DMS53 treated with DMSO at 0.1 percent for 48 hours (cell line): ENCODE measurements around the gene CXCL9.
"Not testable (repeated sequence)": the region's sequence is repeated elsewhere in the genome, so short reads cannot be mapped to it uniquely, and the experiment has no call there.

Experiments used
- DNase-seq: peaks from one replicate; lab custom pipeline; 2025; ENCODE audit not compliant: unreplicated experiment; lab: John Stamatoyannopoulos, UW

CXCL9 gene

DNA sequence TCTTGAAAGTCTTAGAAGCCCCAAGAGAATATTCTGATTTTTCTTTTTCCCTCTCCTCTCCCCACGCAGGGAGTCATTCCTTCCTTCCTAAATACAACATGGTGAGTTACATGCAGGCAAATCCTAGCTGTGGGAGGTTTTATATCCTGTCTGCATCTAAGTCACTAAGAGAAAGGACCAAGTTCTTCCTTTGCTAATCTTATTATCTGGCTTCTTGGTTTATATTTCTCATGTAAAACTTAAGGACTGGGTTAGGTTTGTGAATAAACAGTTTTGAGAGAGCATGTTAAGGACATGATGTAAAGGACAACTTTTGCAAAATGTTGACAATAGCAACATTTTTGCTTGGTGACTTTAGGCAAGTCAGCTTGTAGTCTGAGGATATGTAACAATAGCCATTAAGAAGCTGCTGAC is 5.1 kb upstream of the CXCL9 start:
- DNase-seq, result no peak

DNA sequence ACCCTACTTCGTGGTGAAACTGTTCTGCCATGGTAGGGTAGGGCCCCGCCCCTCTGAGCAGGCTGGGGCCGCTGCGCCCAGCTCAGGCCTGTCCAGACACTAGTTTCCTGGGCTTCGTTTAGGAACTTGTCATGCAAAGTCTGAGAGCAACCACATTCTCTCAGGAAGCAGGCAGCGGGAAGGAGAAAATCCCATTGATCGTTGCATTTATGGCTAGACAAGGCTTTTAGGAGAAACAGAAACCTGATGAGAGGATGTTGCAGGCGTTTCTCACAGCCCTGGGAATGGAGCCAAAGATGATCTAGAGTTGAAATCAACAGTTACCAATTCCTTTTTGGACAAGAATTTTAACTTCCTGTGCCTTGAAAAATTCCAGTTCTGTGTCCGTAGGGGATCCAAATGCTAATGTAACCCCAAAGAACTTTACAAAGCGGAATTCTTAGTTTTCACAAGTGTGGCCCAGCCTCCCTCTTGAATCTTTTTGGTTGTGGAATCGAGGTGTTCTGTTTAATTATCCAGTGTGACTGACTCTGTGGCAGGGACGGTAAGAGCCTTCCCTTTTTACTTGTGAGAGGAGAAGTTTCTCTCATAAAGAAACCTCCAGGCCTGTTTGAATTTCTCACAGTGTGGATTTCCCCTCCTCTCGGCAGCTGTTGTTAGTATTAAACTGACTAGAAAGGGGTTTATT is 4.5 kb upstream of the CXCL9 start:
- no peak for DNase-seq

DNA sequence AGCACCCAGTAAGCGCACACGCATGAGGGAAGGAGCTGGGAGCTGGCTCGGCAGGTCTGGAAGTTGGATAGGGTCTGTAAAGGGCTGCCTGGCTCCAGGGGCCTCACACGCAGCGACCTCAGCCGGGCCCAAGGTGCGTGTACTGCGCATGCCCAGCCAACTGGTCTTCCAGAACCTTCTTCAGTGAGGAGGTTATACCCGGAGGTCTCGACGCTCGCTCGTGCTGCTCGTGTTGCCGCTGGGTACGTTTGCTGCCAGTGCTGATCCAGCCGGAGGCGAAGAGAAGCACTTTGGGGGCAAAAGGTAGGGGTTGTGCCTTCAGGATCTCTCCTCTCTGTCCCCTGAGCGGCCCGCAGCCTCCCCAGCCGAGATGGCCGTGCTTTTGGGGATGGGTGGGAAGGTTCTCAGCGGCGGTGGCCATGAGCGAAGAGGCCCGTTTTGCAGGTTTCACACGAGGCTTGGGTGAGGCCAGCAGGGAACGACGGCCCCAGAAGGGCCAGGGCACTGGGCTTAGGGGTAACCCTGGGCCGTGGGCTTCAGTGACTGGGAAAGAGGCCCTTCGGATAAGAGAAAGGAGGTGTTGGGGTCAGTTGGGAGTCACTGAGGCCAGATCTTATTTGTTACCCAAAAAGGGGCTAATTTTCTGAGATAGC is 3.8 kb upstream of the CXCL9 start:
- no peak for DNase-seq

DNA sequence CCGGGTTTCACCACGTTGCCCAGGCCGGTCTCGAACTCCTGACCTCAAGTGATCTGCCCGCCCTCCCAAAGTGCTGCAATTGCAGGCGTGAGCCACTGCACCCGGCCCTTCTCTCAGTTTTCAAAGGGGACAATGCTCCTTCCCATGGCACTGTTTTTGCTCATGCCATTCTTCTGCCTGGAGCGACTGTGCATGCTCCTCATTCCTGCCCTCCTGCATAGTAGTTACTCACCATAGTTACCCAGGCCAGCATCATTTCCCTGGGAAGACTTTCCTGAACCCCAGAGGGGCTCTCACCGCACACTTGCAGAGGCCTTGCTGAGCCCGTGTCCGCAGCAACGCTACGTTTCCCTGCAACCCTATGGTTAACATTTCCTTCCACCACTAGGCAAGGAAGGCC is 3.3 kb upstream of the CXCL9 start:
- DNase-seq, result no peak

DNA sequence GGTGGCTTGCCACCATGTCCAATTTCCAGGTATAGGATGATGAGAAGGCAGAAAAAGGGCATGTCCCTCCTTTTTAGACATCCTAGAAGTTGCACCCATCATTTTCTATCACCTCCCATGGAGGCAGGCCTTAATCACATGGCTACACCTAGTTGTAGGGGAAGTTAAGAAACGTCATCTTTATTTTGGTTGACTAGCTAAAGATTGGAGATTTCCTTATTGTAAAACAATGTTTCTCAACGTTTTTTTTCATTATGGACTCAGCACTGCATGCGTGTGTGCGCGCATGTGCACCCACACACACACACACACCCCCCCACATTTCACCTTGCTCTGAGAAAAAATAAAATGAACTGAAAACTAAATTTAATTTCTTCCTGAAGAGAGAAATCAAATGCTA is 2.0 kb upstream of the CXCL9 start:
- DNase-seq, result no peak

DNA sequence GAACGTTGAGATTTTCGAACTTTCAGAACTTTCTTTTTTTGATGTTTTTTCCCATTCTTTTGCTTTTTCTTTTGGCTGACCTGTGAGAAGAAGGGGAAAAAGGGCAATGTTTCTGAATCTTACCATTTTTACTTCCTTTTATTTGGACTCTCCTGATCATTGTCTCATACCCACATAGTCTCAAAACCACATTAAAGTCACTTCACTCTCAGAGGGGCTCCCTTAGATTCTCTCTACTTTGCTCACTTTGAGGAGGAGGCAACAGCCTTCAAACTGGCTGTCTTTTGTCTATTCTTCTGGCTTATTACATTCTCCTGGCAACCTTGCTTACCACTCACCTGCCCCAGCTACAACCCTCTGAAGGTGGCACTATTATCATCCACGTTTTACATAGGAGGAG is 3.7 kb downstream of the CXCL9 start:
- no peak for DNase-seq

DNA sequence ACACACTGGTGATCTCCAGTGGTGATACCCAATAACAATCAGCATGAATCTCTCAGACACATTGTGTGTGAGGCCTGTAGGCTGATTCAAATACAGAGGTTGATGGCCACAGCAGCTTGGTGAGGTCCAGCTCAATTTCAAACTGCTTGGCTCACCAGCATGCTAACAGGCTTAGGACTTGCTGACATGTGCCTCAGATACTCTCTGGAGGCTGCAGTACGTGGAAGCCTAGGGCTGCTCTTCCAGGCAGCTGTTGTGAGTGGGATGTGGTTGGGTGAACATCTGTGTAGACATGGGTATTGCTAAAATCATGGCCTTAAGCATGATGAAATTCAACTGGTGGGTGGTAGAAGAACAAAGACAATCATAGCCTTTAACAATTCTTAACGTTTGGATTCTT is 4.3 kb downstream of the CXCL9 start:
- DNase-seq, result no peak

DNA sequence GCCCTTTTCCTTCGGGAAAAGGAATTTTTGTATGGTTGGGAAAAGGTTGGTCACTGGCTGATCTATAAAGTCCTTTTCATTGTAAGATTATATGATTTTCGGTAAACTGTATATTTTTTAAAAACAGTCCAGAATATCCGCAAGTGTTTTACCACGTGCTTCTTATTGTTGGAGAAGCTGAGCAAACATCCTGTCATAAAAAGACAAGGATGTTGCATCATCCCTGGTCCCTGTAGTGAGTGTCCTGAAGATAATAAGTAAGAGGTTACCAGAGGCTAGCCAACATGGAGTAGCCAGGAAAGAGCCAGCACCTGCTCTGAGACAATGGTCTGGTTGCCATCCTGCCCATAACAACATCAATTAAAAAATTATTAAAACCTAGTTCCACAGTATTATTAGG is 5.1 kb downstream of the CXCL9 start:
- peak; percentile 39 for DNase-seq

DNA sequence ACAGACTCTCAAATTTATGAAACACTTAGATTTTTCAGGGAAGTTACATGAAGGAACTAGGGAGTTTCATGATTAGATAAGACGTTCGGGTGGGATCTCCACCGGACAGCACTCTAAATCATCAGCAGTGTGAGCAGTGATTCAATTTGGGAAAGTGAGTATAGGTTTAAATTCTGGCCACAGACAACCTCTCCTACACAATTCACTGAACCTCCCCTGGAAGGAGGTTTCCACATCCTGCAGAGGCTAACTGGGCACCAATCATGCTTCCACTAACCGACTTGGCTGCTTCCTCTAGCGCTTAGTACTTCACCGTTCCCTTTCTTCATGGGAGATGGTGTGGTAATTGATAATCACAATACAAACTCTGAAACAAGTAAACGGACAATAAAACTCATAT is 5.6 kb downstream of the CXCL9 start:
- no peak for DNase-seq

DNA sequence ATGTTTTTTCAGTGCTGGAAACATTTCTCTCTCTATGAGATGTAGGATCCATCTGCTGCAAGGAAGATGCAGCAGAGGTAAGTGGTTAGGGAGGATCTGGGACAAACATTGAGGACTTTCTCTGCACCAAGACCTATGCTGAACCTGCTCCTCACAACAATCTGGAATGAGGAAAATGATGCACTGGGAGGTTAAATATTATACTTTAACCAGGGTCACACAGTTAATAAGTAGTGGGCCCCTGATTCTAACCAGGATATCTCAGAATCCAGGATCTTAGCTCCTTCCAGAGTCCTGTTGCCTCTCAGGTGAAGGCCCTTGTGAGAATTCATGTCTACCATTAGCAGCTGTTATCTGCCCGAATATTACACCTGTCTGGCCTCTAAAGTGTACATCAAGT is 7.0 kb downstream of the CXCL9 start:
- DNase-seq, result no peak

DNA sequence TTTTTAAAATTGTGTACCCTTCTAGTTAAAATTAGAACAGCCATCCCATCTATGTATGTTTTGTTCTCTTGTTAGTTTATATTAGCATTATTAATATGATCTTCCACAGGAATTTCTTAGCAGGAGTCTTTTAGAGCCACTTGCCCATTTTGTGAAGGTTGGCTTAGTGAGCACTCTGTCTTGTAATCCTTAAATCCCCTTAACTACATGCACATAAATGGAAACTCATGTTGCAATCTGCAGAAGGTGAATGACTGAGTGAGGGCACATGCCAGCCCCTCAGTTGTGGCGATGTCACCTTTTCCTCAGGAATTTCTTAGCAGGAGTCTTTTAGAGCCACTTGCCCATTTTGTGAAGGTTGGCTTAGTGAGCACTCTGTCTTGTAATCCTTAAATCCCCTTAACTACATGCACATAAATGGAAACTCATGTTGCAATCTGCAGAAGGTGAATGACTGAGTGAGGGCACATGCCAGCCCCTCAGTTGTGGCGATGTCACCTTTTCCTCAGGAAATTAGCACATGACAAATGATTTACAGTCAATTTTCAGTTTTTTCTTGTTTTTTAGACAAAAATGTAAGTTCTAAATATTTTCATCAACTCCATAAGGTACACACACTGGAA is 8.7 kb downstream of the CXCL9 start:
- not testable (repeated sequence) for DNase-seq

DNA sequence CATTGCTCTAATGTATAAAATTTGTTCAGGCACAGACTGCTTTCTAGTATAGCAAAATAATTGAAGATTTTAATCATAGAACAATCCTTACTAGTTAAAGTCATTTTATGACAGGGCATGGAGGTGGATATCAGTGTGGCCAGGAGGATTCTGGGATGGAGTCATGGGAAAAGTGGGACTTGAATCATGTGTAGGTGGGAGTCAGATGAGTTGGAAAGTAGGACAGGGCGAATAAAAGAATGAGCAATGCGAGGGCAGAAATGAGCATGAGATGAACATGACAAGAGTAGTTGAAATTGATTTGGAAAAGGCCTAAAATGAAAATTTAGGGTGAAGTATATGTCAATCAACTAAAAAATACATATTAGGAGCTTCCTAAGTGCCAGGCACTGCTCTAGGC is 9.4 kb downstream of the CXCL9 start:
- DNase-seq, result no peak

DNA sequence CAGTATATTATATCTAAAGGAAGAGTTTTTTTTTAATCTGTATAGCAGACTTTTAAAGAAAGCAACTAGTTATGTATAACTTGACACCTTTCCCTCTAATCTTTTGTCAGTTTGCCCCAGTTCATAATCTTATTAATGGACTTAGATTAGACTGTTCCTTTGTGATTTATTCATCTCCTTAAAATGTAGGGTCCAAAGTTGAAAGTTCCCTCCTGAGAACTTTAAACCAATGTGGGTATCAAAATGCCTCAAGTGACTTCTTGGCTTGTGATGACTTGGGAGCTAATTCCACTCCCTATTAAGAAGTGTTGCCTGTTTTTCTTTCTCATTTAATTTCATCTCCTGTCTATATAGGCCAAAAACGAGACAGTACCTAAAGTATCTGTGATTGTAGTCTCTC is 10.2 kb downstream of the CXCL9 start:
- no peak for DNase-seq

DNA sequence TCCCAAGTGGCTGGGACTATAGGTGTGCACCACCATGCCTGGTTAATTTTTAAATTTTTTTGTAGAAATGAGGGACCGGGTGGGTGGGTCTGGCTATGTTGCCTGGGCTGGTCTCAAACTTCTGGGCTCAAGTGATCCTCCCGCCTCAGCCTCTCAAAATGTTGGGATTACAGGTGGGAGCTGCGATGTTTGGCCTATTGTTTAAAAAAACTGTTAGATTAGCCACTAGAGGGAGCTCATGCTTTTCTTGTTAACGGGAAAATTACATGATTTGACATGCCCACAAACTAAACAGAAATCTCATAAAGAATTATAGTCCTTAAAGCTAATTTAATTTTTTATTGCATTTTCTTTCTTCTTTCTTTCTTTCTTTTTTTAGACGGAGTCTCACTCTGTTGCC is 11.6 kb downstream of the CXCL9 start:
- peak; percentile 49 for DNase-seq

DNA sequence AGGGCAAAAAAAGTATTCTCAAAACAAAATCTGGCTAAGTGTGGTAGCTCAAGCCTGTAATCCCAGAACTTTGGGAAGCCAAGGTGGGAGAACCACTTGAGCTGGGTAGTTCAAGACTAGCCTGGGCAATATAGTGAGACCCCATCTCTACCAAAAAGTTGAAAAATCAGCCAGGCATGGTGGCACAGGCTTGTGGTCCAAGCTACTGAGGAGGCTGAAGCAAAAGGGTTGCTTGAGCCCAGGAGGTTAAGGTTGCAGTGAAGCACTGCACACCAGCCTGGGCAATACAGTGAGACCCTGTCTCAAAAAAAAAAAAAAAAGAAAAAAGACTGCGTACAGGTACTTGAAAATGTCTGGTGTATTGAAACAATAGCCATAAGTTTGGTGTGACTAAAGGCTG is 14.8 kb downstream of the CXCL9 start:
- DNase-seq, result no peak

DNA sequence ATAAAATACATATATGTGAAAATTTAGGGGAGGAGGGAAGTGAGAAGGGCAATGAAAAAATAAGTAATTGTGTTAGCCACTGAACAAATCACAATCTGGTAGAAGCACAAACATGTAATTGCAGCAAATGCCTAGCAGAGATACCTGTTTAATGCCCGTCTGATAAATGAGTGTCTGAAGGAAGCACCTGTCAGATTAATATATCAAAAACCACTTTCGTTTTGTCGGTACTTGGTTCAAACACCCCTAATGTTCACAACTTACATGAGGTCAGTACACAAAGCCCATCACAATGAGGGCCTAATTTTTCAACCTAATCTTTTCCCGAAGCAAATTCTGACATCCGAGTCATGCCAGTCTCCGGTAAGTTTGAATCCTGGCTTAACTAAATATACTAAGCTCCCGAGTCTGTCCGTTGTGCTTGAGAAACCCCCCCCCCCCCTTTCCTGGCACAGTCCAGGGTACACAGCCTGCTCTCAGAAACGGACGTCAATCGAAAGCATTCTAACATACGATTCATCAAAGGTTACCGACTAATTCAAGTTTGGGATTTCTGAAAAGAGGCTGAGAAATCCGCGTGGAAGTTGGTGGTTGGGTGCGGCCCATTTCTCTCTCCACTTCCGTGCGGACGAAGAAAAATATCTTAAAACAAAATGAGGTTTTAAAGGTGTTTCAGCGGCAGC is 17.3 kb downstream of the CXCL9 start:
- DNase-seq, result no peak

DNA sequence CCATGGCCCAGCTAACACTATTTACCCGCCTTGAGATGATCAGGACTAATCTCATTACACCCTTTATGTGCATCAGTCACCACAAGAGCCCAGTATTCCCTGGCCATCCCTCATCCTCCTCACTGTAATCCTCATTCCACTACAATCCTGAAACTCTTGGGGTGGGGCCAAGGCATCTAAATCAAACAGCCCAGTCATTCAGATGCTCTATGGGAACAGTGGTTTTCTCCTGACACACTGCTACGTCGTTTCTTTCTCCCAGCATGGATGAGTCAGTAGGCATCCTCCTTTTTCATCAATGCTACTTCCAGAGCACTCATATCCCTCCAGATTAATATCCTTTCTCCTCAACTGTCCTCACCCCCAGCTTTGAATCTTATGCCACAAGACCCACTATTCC is 22.2 kb downstream of the CXCL9 start:
- DNase-seq, result no peak

DNA sequence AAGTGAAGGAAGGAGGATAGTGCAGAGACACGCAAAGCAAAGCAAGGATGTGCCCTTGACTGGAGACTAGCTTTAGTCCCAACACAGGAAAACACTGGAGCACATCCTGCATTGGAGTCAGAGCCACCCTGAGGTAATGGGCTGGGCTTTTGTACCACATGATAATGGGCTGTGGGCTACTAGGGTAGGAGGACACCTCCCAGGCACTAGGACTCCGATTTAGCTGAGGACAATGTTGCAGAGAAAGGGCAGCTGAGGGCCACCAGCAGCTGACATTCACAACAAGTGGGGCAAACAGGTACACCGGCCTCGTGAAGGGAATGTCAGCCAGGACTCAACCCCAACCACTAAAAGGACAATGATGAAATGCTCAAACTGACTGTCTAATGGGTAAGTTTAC is 26.7 kb downstream of the CXCL9 start:
- no peak for DNase-seq

DNA sequence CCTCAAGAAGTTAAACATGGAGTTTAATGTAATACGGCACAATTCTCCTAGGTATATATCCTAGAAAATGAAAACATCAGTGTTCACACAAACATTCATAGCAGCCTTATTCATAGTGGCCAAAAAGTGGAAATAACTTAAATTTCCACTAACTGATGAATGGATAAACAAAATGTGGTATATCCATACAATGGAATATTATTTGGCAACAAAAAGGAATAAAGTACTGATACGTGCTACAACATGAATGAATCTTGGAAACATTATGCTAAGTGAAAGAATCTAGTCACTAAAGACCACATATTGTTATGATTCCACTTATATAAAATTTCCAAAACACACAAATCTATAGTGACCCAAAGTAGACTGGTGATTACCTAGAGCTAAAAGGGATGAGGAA is 31.1 kb downstream of the CXCL9 start:
- no peak for DNase-seq

DNA sequence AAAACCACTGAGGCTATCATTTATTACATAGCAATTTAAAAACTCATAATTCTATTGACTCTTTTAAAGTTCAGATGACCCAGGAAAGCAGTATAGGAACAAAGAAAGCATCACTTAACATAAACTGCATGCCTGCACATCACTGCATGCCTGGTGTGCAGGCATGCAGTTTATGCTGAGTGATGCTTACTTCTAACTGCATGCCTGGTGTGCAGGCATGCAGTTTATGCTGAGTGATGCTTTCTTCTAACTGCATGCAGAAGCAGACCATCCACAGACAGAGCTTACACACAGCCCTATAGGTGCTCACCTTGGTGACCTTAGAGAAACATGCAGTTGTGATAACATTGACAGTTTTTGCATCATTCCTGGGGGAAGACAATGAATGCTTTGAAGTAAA is 33.5 kb downstream of the CXCL9 start:
- no peak for DNase-seq

DNA sequence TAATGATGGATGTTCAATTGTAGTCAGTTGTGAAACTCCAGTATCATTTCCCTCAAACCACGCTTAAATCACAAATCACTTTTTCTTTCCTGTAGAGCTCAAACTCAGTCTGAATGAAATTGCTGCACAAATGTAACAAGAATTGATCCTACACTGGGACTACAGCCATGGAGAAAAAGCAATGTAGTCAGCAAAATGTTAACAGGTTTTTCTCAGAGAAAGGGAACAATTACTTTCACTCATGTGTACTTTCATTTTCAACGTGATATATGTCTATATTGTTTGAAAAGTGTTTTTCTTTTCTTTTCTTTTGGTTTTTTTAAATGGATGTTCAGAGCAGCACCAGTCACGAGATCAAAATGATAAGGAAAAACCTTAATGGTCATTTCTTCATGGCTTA is 39.2 kb downstream of the CXCL9 start:
- no peak for DNase-seq

DNA sequence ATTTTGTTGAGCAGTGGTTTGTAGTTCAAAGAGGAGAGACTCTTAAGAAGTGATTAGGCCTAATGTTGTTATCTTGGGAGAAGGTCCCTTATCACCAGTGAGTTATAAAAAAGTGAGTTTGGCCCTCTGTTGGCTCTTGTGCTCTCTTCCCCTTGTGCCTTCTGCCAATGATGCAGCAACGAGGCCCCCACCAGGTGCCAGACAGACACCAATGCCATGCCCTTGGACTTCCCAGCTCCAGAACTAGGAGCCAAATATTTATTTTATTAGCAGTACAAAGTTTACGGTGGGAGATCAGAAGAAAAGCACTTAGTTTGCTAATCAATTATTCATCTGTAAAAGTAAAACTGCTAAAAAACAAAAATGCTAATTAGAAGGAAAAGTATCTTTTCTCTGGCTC is 43.8 kb downstream of the CXCL9 start:
- no peak for DNase-seq
